PFSK-1 (cell line): ENCODE measurements around the gene BPIFA2.

Experiments used
- FOXP2 ChIP-seq: optimal IDR thresholded peaks from 2 replicates; pipeline ENCODE3; 2011; ENCODE audit warnings: borderline replicate concordance, control low read depth, inconsistent platforms; ENCODE audit not compliant: insufficient read depth; ENCODE audit errors: extremely low read length, extremely low read depth
- POLR2AphosphoS5 ChIP-seq: IDR thresholded peaks from 2 replicates; pipeline ENCODE4 v1.6.1; 2012; ENCODE audit warnings: low read depth, mild to moderate bottlenecking, control low read depth, low read length, moderate library complexity
- SIN3A ChIP-seq: IDR thresholded peaks from 2 replicates; pipeline ENCODE4 v1.6.1; 2012; ENCODE audit warnings: mild to moderate bottlenecking, low read length, moderate library complexity, borderline replicate concordance; ENCODE audit not compliant: insufficient read depth
- TAF1 ChIP-seq: IDR thresholded peaks from 2 replicates; pipeline ENCODE4 v1.6.1; 2012; ENCODE audit warnings: low read length, control low read depth, borderline replicate concordance; ENCODE audit not compliant: insufficient read depth
- TF ChIP-seq, protein P1 (sequence below), 2 experiments: IDR thresholded peaks; 2 replicates each; pipeline versions ENCODE4 v1.6.1 to v1.8.0; 2011 to 2012; ENCODE audit warnings: low read depth in 2 of 2, low read length in 2 of 2, control low read depth in 1 of 2, inconsistent platforms in 1 of 2, mild to moderate bottlenecking in 1 of 2, moderate library complexity in 1 of 2; ENCODE audit not compliant: insufficient read depth in 1 of 2

BPIFA2 gene

DNA sequence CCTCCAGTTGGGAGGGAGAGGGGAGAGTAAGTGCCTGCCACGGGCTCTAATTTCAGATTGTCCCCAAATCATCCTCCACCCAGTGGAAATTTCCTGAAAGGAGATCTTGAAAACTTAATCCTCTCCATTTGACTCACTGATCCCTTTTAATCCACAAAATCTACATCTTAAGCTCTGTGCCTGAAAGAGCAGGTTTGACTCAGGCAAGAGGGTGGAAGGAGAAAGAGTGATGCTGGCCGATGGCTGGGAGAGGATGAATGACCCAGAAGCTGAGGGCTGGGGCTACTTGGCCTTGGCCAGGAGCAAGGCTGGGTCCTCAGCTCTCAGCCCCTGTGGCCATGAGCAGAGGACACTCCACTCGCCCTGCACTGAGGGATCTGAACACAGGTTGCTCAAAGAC, 8.1 kb downstream of the BPIFA2 start:
- TF ChIP-seq FOXP2 (no peak), SIN3A (no peak), POLR2AphosphoS5 (no peak), TAF1 (no peak)
- TF ChIP-seq, protein P1, sequence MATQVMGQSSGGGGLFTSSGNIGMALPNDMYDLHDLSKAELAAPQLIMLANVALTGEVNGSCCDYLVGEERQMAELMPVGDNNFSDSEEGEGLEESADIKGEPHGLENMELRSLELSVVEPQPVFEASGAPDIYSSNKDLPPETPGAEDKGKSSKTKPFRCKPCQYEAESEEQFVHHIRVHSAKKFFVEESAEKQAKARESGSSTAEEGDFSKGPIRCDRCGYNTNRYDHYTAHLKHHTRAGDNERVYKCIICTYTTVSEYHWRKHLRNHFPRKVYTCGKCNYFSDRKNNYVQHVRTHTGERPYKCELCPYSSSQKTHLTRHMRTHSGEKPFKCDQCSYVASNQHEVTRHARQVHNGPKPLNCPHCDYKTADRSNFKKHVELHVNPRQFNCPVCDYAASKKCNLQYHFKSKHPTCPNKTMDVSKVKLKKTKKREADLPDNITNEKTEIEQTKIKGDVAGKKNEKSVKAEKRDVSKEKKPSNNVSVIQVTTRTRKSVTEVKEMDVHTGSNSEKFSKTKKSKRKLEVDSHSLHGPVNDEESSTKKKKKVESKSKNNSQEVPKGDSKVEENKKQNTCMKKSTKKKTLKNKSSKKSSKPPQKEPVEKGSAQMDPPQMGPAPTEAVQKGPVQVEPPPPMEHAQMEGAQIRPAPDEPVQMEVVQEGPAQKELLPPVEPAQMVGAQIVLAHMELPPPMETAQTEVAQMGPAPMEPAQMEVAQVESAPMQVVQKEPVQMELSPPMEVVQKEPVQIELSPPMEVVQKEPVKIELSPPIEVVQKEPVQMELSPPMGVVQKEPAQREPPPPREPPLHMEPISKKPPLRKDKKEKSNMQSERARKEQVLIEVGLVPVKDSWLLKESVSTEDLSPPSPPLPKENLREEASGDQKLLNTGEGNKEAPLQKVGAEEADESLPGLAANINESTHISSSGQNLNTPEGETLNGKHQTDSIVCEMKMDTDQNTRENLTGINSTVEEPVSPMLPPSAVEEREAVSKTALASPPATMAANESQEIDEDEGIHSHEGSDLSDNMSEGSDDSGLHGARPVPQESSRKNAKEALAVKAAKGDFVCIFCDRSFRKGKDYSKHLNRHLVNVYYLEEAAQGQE (IDR thresholded peaks at IDR 0.05; ENCODE audit: insufficient read depth in 1 of 2, low read depth in 2 of 2, low read length in 2 of 2), result no peak

DNA sequence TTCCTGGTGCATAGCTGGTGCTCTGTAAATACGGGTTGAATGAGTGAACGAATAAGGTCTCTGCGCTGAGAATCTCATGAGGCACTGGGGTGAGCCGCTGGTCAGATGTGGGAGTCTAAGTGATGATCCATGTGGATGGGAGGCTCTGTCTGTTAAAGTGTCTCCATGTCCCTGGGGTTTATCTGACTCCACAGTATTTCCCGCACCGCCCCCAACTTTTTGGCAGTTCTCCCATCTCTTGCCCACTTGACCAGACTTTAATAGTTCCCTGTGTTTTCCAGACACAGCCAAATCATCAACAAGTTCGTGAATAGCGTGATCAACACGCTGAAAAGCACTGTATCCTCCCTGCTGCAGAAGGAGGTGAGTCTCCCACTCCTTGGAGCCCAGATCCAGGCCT, 9.9 kb downstream of the BPIFA2 start:
- TF ChIP-seq POLR2AphosphoS5, result no peak
- TF ChIP-seq TAF1, result no peak
- TF ChIP-seq, protein P1 (IDR thresholded peaks at IDR 0.05; ENCODE audit: insufficient read depth in 1 of 2, low read depth in 2 of 2, low read length in 2 of 2), result no peak
- no peak for TF ChIP-seq SIN3A
- no peak for TF ChIP-seq FOXP2

DNA sequence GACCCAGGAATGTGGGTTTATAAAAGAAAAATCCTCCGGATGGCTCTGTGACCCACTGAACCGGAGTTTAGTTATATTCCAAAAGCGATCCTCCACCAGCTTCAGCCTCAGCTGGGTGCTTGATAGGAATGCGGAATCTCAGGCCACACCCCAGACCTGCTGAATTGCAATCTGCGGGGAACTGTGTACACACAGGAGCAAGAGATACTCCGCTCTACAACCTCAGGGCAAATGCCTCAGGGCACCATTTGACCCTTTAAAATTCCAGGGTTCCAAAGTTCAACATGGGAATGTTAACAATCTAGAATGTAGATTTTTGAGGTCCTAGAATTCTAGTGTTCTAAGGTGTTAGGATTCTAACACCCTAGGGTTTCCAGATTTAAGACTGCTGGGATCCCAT, 10.8 kb downstream of the BPIFA2 start:
- TF ChIP-seq TAF1, result no peak

DNA sequence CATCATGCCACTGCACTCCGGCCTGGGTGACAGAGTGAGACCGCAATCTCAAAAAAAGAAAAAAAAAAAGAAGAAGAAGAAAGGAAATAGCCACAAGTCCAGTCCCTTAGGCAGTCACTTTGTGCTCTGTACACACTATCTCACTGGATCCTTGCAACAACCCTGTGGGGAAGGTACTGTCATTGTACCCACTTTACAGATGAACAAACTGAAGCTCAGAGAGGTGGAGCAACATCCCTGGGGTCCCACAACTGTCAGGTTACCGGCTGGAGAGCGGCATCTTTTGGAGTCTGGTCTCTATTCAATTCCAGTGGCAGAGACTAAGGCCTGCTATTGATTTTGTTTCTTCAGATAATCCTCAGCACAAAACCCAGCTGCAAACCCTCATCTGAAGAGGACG, 12.2 kb downstream of the BPIFA2 start:
- no peak for TF ChIP-seq TAF1
- TF ChIP-seq, protein P1 (IDR thresholded peaks at IDR 0.05; ENCODE audit: insufficient read depth in 1 of 2, low read depth in 2 of 2, low read length in 2 of 2), result no peak

DNA sequence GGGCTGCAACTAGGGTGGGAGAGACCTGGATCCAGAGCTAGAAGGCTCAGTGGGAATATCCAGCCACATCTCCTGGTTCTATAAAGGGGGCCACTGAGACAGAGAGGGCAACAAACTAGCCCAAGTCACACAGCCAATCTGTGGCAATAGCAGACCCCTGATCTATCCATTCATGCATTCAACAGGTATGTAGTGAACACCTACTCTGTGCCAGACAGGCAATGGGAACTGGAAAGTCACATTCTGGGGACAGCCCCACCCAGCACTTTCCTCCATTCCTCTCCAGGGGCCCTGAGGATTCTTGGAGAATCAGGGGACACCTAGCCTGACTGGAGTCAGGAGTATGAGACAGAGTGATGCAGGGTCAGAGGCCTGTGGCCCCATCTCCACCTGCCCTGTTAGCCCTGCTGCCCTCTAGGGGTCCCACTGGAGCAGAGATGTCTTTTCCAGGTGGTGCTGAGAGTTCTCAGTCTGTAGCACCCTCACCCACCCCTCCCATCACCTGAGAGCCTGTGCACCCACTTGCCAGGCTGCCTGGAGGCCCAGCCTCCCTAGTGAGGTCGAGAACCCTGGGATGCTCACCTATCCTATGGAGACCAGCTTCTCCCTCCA, 13.6 kb downstream of the BPIFA2 start:
- TF ChIP-seq, protein P1 (IDR thresholded peaks at IDR 0.05; ENCODE audit: insufficient read depth in 1 of 2, low read depth in 2 of 2, low read length in 2 of 2), result no peak
- TF ChIP-seq SIN3A (no peak), TAF1 (no peak), POLR2AphosphoS5 (no peak), FOXP2 (no peak)
